Tibial nerve (tissue), 4 donors: Measurements from ENCODE around the gene FAM83G. TPM values are rescaled to one million over a fixed set of nuclear protein-coding genes. Genes with fewer than 3 reads are reported as not detected.

Experiments used
- DNase-seq, 2 donors: peaks; one replicate each; pipeline ENCODE4 v3.0.0-alpha.2; 2019; ENCODE audit warnings: low spot score in 2 of 2
- H3K27ac ChIP-seq, 4 donors: fragments of 200-600 bp; sonication (generic) in 3 of 4; one replicate each; pipeline ENCODE4 v1.5.1; 2017 to 2019; ENCODE audit warnings: mild to moderate bottlenecking in 1 of 4
- H3K27me3 ChIP-seq, 2 donors: fragments of 200-600 bp; sonication (generic) in 1 of 2; one replicate each; pipeline versions ENCODE4 v1.5.1 to v1.6.0; 2017 to 2019
- H3K36me3 ChIP-seq, 3 donors: fragments of 200-600 bp; sonication (generic); one replicate each; pipeline ENCODE4 v1.5.1; 2018 to 2019
- H3K4me1 ChIP-seq, 4 donors: fragments of 200-600 bp; sonication (generic) in 3 of 4; one replicate each; pipeline ENCODE4 v1.5.1; 2017 to 2019
- H3K4me3 ChIP-seq, 4 donors: fragments of 200-600 bp; sonication (generic) in 3 of 4; one replicate each; pipeline ENCODE4 v1.5.1; 2017 to 2019; ENCODE audit warnings: mild to moderate bottlenecking in 1 of 4, moderate library complexity in 1 of 4
- H3K9me3 ChIP-seq, 4 donors: fragments of 200-600 bp; sonication (generic) in 3 of 4; one replicate each; pipeline ENCODE4 v1.5.1; 2017 to 2019
- CTCF ChIP-seq, 5 experiments: fragments of 200-600 bp in 3 of 5; fragments of 450-650 bp in 2 of 5; sonication (generic) in 3 of 5; IDR thresholded peaks; one replicate each; pipeline ENCODE4 v1.5.1; 2016 to 2019; ENCODE audit warnings: antibody characterized with exemption in 5 of 5, mild to moderate bottlenecking in 3 of 5, moderate library complexity in 2 of 5
- EP300 ChIP-seq, 2 donors: sonication (generic); formaldehyde crosslinking; IDR thresholded peaks; one replicate each; pipeline ENCODE4 v1.6.1; 2017; ENCODE audit warnings: antibody characterized with exemption in 2 of 2, mild to moderate bottlenecking in 1 of 2
- POLR2A ChIP-seq, 2 donors: fragments of 450-650 bp; IDR thresholded peaks; one replicate each; pipeline ENCODE4 v1.6.1; 2017; ENCODE audit warnings: antibody characterized with exemption in 2 of 2, mild to moderate bottlenecking in 2 of 2, moderate library complexity in 2 of 2
- WGBS, 2 donors: methylation state at CpG; one replicate each; pipeline ENCODE4 v1.1.5; 2018; 5-methylcytosine and 5-hydroxymethylcytosine counted together
- total RNA-seq, 4 donors: library from RNA; depleted of rRNA; stranded (reverse); fragments of >200 nt; gene quantifications; one replicate each; pipeline ENCODE4 v1.1.0, GENCODE V29; 2016

FAM83G gene
- total RNA-seq, 4 donors from 2014 or later, result 1.3 to 11.8 (median 3.8) TPM

GRCh38 chr17:18988546-18989173 lies 15.9 kb downstream of the FAM83G start:
- 81 to 90% methylated on average over 6 to 7 of the region's 9 CpGs for WGBS, 2 donors
- Histone ChIP-seq H3K27ac (peak overlapping the region in 1 of 4 donors; percentile 34), H3K4me1 (peaks cover 0 to 5% (median 0%) of the 10 kb centered on the region in 4 donors), H3K36me3 (no peaks in the 10 kb centered on the region), H3K27me3 (no peaks in the 10 kb centered on the region), H3K4me3 (no peak overlapping the region), H3K9me3 (no peaks in the 10 kb centered on the region)
- TF ChIP-seq EP300 (IDR thresholded peaks at IDR 0.05) (no peak), POLR2A (IDR thresholded peaks at IDR 0.05) (no peak), CTCF (IDR thresholded peaks at IDR 0.05) (no peak)
- no peak for DNase-seq

- H3K27ac ChIP-seq, result no peak overlapping the region
- no peak overlapping the region for H3K4me3 ChIP-seq
- H3K9me3 ChIP-seq, result no peaks in the 10 kb centered on the region
- H3K4me1 ChIP-seq, result no peaks in the 10 kb centered on the region
- no peaks in the 10 kb centered on the region for H3K27me3 ChIP-seq
- TF ChIP-seq POLR2A (IDR thresholded peaks at IDR 0.05) (no peak), EP300 (IDR thresholded peaks at IDR 0.05) (no peak), CTCF (IDR thresholded peaks at IDR 0.05) (no peak)
- DNase-seq, result no peak
- WGBS, 2 donors, result 83 to 87% methylated on average over 13 to 14 of the region's 14 CpGs
- no peaks in the 10 kb centered on the region for H3K36me3 ChIP-seq
These were observed 16.6 kb downstream of the FAM83G start for GRCh38 chr17:18987862-18988545.

- Histone ChIP-seq H3K27ac (no peak overlapping the region), H3K4me3 (no peak overlapping the region), H3K27me3 (no peaks in the 10 kb centered on the region), H3K4me1 (no peaks in the 10 kb centered on the region), H3K36me3 (no peaks in the 10 kb centered on the region), H3K9me3 (no peaks in the 10 kb centered on the region)
- no peak for DNase-seq
- TF ChIP-seq CTCF (IDR thresholded peaks at IDR 0.05) (no peak), EP300 (IDR thresholded peaks at IDR 0.05) (no peak), POLR2A (IDR thresholded peaks at IDR 0.05) (no peak)
- WGBS, 2 donors, result 88 to 91% methylated on average over 9 of the region's 9 CpGs
These were observed 17.3 kb downstream of the FAM83G start for GRCh38 chr17:18987230-18987610.

- 72 to 78% methylated on average over 21 of the region's 21 CpGs for WGBS, 2 donors
- Histone ChIP-seq H3K27me3 (no peaks in the 10 kb centered on the region), H3K36me3 (no peaks in the 10 kb centered on the region), H3K4me3 (no peak overlapping the region), H3K9me3 (no peaks in the 10 kb centered on the region), H3K4me1 (no peaks in the 10 kb centered on the region), H3K27ac (no peak overlapping the region)
- no peak for DNase-seq
- no peak for TF ChIP-seq POLR2A (IDR thresholded peaks at IDR 0.05)
- no peak for TF ChIP-seq CTCF (IDR thresholded peaks at IDR 0.05)
- no peak for TF ChIP-seq EP300 (IDR thresholded peaks at IDR 0.05)
These were observed 17.9 kb downstream of the FAM83G start for GRCh38 chr17:18986541-18987229.

- TF ChIP-seq CTCF (IDR thresholded peaks at IDR 0.05) (no peak), EP300 (IDR thresholded peaks at IDR 0.05) (no peak), POLR2A (IDR thresholded peaks at IDR 0.05) (no peak)
- Histone ChIP-seq H3K36me3 (no peaks in the 10 kb centered on the region), H3K9me3 (no peaks in the 10 kb centered on the region), H3K4me1 (no peaks in the 10 kb centered on the region), H3K27ac (no peak overlapping the region), H3K27me3 (no peaks in the 10 kb centered on the region), H3K4me3 (no peak overlapping the region)
- 90 to 92% methylated on average over 9 of the region's 9 CpGs for WGBS, 2 donors
- no peak for DNase-seq
These were observed 19.1 kb downstream of the FAM83G start for GRCh38 chr17:18985475-18985874.
